GM23338 (cell line): ENCODE measurements around the gene ALOX12.

Experiments
- EZH2 ChIP-seq: fragments of 200-600 bp; sonication (generic); IDR thresholded peaks from one replicate; pipeline ENCODE4 v1.8.0; 2017; ENCODE audit warnings: antibody characterized with exemption, mild to moderate bottlenecking, low read depth; ENCODE audit not compliant: unreplicated experiment
- JUNB ChIP-seq: IDR thresholded peaks from one replicate; pipeline ENCODE4 v1.6.1; 2016; ENCODE audit warnings: antibody characterized with exemption; ENCODE audit not compliant: unreplicated experiment
- POLR2AphosphoS5 ChIP-seq: IDR thresholded peaks from 2 replicates; pipeline ENCODE4 v1.6.1; 2016; ENCODE audit warnings: antibody characterized with exemption, low read depth
- ZNF331 ChIP-seq: fragments of 250-450 bp; sonication (Bioruptor Pico); IDR thresholded peaks from 2 replicates; pipeline ENCODE4 v1.5.0; 2020; ENCODE audit warnings: low read depth, mild to moderate bottlenecking, moderate library complexity
- TF ChIP-seq, protein P1 (sequence below): IDR thresholded peaks from one replicate; pipeline ENCODE4 v1.6.1; 2018; ENCODE audit warnings: antibody characterized with exemption; ENCODE audit not compliant: unreplicated experiment
- TF ChIP-seq, protein P2 (sequence below), 2 experiments: fragments of 200-600 bp in 1 of 2; sonication (generic) in 1 of 2; conservative IDR thresholded peaks; 2 replicates each; pipeline versions ENCODE4 v1.5.1 to v1.6.1; 2016 to 2017; ENCODE audit warnings: antibody characterized with exemption in 2 of 2, low read depth in 2 of 2, mild to moderate bottlenecking in 2 of 2, moderate library complexity in 1 of 2

DNA sequence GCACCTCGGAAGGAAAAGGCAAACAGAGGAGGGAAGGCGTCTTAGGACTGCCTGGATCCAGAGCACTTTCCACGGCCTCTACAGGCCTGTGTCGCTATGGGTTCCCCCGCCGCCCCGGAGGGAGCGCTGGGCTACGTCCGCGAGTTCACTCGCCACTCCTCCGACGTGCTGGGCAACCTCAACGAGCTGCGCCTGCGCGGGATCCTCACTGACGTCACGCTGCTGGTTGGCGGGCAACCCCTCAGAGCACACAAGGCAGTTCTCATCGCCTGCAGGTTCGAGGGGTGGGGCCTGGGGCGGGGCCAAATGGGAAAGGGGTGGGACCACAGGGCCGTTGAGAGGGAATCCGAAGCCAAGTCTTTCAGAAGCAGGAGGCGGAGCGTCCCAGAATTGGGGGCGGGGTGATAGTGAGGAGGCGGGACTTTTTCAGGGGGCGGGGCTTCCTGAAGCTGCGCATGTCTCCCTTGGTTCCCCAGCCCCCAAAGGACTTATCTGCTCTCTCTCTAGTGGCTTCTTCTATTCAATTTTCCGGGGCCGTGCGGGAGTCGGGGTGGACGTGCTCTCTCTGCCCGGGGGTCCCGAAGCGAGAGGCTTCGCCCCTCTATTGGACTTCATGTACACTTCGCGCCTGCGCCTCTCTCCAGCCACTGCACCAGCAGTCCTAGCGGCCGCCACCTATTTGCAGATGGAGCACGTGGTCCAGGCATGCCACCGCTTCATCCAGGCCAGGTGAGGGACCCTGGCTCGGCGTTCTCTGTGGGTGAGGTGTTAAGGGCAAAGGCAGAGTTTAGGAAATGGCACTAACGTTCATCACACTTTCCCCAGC lies 27.9 kb downstream of the ALOX12 start:
- TF ChIP-seq, protein P1, sequence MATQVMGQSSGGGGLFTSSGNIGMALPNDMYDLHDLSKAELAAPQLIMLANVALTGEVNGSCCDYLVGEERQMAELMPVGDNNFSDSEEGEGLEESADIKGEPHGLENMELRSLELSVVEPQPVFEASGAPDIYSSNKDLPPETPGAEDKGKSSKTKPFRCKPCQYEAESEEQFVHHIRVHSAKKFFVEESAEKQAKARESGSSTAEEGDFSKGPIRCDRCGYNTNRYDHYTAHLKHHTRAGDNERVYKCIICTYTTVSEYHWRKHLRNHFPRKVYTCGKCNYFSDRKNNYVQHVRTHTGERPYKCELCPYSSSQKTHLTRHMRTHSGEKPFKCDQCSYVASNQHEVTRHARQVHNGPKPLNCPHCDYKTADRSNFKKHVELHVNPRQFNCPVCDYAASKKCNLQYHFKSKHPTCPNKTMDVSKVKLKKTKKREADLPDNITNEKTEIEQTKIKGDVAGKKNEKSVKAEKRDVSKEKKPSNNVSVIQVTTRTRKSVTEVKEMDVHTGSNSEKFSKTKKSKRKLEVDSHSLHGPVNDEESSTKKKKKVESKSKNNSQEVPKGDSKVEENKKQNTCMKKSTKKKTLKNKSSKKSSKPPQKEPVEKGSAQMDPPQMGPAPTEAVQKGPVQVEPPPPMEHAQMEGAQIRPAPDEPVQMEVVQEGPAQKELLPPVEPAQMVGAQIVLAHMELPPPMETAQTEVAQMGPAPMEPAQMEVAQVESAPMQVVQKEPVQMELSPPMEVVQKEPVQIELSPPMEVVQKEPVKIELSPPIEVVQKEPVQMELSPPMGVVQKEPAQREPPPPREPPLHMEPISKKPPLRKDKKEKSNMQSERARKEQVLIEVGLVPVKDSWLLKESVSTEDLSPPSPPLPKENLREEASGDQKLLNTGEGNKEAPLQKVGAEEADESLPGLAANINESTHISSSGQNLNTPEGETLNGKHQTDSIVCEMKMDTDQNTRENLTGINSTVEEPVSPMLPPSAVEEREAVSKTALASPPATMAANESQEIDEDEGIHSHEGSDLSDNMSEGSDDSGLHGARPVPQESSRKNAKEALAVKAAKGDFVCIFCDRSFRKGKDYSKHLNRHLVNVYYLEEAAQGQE = no peak
- TF ChIP-seq, protein P2, sequence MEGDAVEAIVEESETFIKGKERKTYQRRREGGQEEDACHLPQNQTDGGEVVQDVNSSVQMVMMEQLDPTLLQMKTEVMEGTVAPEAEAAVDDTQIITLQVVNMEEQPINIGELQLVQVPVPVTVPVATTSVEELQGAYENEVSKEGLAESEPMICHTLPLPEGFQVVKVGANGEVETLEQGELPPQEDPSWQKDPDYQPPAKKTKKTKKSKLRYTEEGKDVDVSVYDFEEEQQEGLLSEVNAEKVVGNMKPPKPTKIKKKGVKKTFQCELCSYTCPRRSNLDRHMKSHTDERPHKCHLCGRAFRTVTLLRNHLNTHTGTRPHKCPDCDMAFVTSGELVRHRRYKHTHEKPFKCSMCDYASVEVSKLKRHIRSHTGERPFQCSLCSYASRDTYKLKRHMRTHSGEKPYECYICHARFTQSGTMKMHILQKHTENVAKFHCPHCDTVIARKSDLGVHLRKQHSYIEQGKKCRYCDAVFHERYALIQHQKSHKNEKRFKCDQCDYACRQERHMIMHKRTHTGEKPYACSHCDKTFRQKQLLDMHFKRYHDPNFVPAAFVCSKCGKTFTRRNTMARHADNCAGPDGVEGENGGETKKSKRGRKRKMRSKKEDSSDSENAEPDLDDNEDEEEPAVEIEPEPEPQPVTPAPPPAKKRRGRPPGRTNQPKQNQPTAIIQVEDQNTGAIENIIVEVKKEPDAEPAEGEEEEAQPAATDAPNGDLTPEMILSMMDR (conservative IDR thresholded peaks at IDR 0.05; ENCODE audit: low read depth in 2 of 2) = no peak
- TF ChIP-seq ZNF331 (CRISPR knock-in tag) (no peak), EZH2 (no peak), JUNB (no peak), POLR2AphosphoS5 (peak; percentile 70)
